HepG2 (cell line): ENCODE data around the gene ERFL. TPM values are rescaled to one million over a fixed set of nuclear protein-coding genes. Genes with fewer than 3 reads are reported as not detected.

Experiments used
- ATAC-seq: fragments of 200-7000 bp; cut with Tn5 transposase; 3 replicates; pipeline ENCODE4 v1.9.1; 2020; ENCODE audit warnings: mild to moderate bottlenecking, moderate library complexity
- BruUV-seq: library from RNA; stranded (reverse); fragments of 400-500 nt; replicated peaks from 2 replicates; lab custom pipeline; 2021; lab: Mats Ljungman, UMichigan
- CTCF ChIA-PET: fragments of 300-600 bp; formaldehyde crosslinking; extraction: SDS; loops from one replicate; lab custom pipeline; 2021; ENCODE audit warnings: low total read pairs, inconsistent platforms, low intra/inter-chr PET ratio; lab: Yijun Ruan, JAX
- POLR2A ChIA-PET: fragments of 350-600 bp; sonication (Branson Sonifier 250); formaldehyde crosslinking; loops from one replicate; lab custom pipeline; 2020; ENCODE audit warnings: antibody characterized with exemption, inconsistent platforms; lab: Yijun Ruan, JAX
- DNase-seq: peaks from one replicate; pipeline ENCODE4 v3.0.0-alpha.2; 2015; ENCODE audit warnings: low spot score
- FAIRE-seq: peaks from 3 replicates; lab custom pipeline; 2011; peaks lifted over from hg19 to GRCh38; lab: Jason Lieb, UNC
- H2AFZ ChIP-seq: one replicate; pipeline ENCODE4 v1.6.1; 2011; ENCODE audit warnings: low read length, inconsistent platforms
- H3K27ac ChIP-seq: fragments of 300-600 bp; 3 replicates; pipeline ENCODE4 v1.8.0; 2011; ENCODE audit warnings: mixed run types, mild to moderate bottlenecking, mixed read lengths, low read length, inconsistent platforms; ENCODE audit not compliant: insufficient read depth; ENCODE audit errors: extremely low read length
- H3K27me3 ChIP-seq, 2 experiments: fragments of 200-600 bp in 1 of 2; 2 replicates in 1 of 2; 3 replicates in 1 of 2; pipeline versions ENCODE4 v1.6.0 to v1.8.0; 2011; ENCODE audit warnings: low read length in 2 of 2, mild to moderate bottlenecking in 2 of 2, moderate library complexity in 2 of 2, inconsistent platforms in 1 of 2; ENCODE audit not compliant: insufficient read depth in 2 of 2, control insufficient read depth in 1 of 2
- H3K36me3 ChIP-seq, 2 experiments: fragments of 200-600 bp in 1 of 2; replicated peaks in 1 of 2; 2 replicates in 1 of 2; 3 replicates in 1 of 2; pipeline versions ENCODE4 v1.5.1 to v1.8.0; 2011; ENCODE audit warnings: low read length in 2 of 2, inconsistent platforms in 1 of 2; ENCODE audit not compliant: insufficient read depth in 2 of 2, control insufficient read depth in 1 of 2
- H3K4me1 ChIP-seq: 2 replicates; pipeline ENCODE4 v1.5.1; 2012; ENCODE audit warnings: low read length, inconsistent platforms; ENCODE audit not compliant: insufficient read depth
- H3K4me2 ChIP-seq: 2 replicates; pipeline ENCODE4 v1.6.0; 2011; ENCODE audit warnings: low read depth, low read length, inconsistent platforms
- H3K4me3 ChIP-seq, 3 experiments: fragments of 200-600 bp in 1 of 3; sonication (generic), shearing (Covaris generic) in 1 of 3; replicated peaks in 1 of 3; 2 replicates each; pipeline ENCODE4 v1.5.1; 2011 to 2016; ENCODE audit warnings: low read length in 3 of 3, inconsistent platforms in 2 of 3, low read depth in 2 of 3, mild to moderate bottlenecking in 2 of 3, control low read depth in 1 of 3, mixed read lengths in 1 of 3; ENCODE audit not compliant: insufficient read depth in 1 of 3
- H3K79me2 ChIP-seq: one replicate; pipeline ENCODE4 v1.6.1; 2011; ENCODE audit warnings: low read length, inconsistent platforms; ENCODE audit not compliant: insufficient read depth
- H3K9ac ChIP-seq: 2 replicates; pipeline ENCODE4 v1.6.0; 2011; ENCODE audit warnings: mild to moderate bottlenecking, low read depth, low read length, inconsistent platforms; ENCODE audit not compliant: insufficient read depth
- H3K9me3 ChIP-seq: 2 replicates; pipeline ENCODE4 v1.5.1; 2012; ENCODE audit warnings: mild to moderate bottlenecking, low read length
- H4K20me1 ChIP-seq: 2 replicates; pipeline ENCODE4 v1.6.0; 2011; ENCODE audit warnings: inconsistent platforms, mild to moderate bottlenecking, low read length, moderate library complexity; ENCODE audit not compliant: insufficient read depth
- AKAP8 ChIP-seq: sonication (generic); formaldehyde crosslinking; IDR thresholded peaks from 2 replicates; pipeline ENCODE4 v1.5.1; 2020; ENCODE audit warnings: mild to moderate bottlenecking, missing genetic modification reagents
- BHLHE40 ChIP-seq: IDR thresholded peaks from 2 replicates; pipeline ENCODE4 v1.6.1; 2011; ENCODE audit warnings: low read length, improper control_type of control experiment
- DNMT3B ChIP-seq: conservative IDR thresholded peaks from 2 replicates; pipeline ENCODE4 v1.6.1; 2016; ENCODE audit warnings: missing biosample characterization, control low read depth
- FOXC1 ChIP-seq: sonication (generic); formaldehyde crosslinking; IDR thresholded peaks from 2 replicates; pipeline ENCODE4 v1.8.0; 2022; ENCODE audit warnings: mild to moderate bottlenecking, missing genetic modification reagents, borderline replicate concordance
- HDAC1 ChIP-seq: sonication (generic); formaldehyde crosslinking; IDR thresholded peaks from 2 replicates; pipeline ENCODE4 v1.5.1; 2020; ENCODE audit warnings: mild to moderate bottlenecking, missing genetic modification reagents
- MEF2D ChIP-seq: sonication (generic); formaldehyde crosslinking; IDR thresholded peaks from 2 replicates; pipeline ENCODE4 v1.5.1; 2020; ENCODE audit warnings: mild to moderate bottlenecking, missing genetic modification reagents
- PAF1 ChIP-seq: IDR thresholded peaks from 2 replicates; pipeline ENCODE4 v1.6.1; 2016; ENCODE audit warnings: missing genetic modification reagents, missing compliant biosample characterization
- POLR2AphosphoS5 ChIP-seq: IDR thresholded peaks from 2 replicates; pipeline ENCODE4 v1.6.1; 2012; ENCODE audit warnings: low read depth, low read length
- POLR2G ChIP-seq: fragments of 200-400 bp; formaldehyde crosslinking; IDR thresholded peaks from 2 replicates; pipeline ENCODE4 v1.6.1; 2018; ENCODE audit warnings: mild to moderate bottlenecking, low read depth, low read length, moderate library complexity
- TRIM24 ChIP-seq: sonication (generic); formaldehyde crosslinking; IDR thresholded peaks from 2 replicates; pipeline ENCODE4 v1.8.0; 2022; ENCODE audit warnings: mild to moderate bottlenecking, missing genetic modification reagents
- ZBTB34 ChIP-seq: sonication (generic); formaldehyde crosslinking; IDR thresholded peaks from 2 replicates; pipeline ENCODE4 v1.8.0; 2022; ENCODE audit warnings: mild to moderate bottlenecking, missing genetic modification reagents
- ZBTB49 ChIP-seq: sonication (generic); formaldehyde crosslinking; IDR thresholded peaks from 2 replicates; pipeline ENCODE4 v1.4.0; 2020; ENCODE audit warnings: missing genetic modification reagents, borderline replicate concordance
- ZMYM2 ChIP-seq: sonication (generic); formaldehyde crosslinking; IDR thresholded peaks from 2 replicates; pipeline ENCODE4 v1.8.0; 2022; ENCODE audit warnings: mild to moderate bottlenecking, missing genetic modification reagents
- ZNF256 ChIP-seq: sonication (generic); formaldehyde crosslinking; conservative IDR thresholded peaks from 2 replicates; pipeline ENCODE4 v1.4.0; 2020; ENCODE audit warnings: missing genetic modification reagents
- ZNF713 ChIP-seq: sonication (generic); formaldehyde crosslinking; IDR thresholded peaks from 2 replicates; pipeline ENCODE4 v1.4.0; 2020; ENCODE audit warnings: mild to moderate bottlenecking, missing genetic modification reagents
- WGBS: methylation state at CpG from one replicate; pipeline ENCODE4 v1.1.6; 2017; ENCODE audit warnings: low lambda C conversion rate; 5-methylcytosine and 5-hydroxymethylcytosine counted together
- in situ Hi-C: cut with HindIII; loops from 2 replicates; pipeline ENCODE4 v1.10.0; 2017; ENCODE audit warnings: low pct_unique_long_range_greater_than_20kb; ENCODE audit not compliant: extremely low pct_ligation_motif_present
- intact Hi-C: fragments of 100-400 bp; cut with micrococcal nuclease; formaldehyde crosslinking; loops from one replicate; pipeline ENCODE4 v1.10.0; 2022; ENCODE audit not compliant: unreplicated experiment
- polyA plus RNA-seq, 8 experiments: library from polyadenylated mRNA; depleted of rRNA in 3 of 8; stranded (reverse) in 7 of 8; unstranded in 1 of 8; fragments of >200 nt; fragmentation: Illumina TruSeq in 4 of 8; extraction: Trizol in 4 of 8; gene quantifications; 2 replicates each; pipeline versions ENCODE4 v1.2.1 to v1.2.3, GENCODE V29; 2011 to 2016; ENCODE audit warnings: low read depth in 4 of 8, missing spikeins in 1 of 8, mixed read lengths in 1 of 8; ENCODE audit not compliant: insufficient read depth in 1 of 8
- total RNA-seq, 5 experiments: library from RNA; depleted of rRNA; stranded (reverse); fragments of >200 nt; fragmentation: Illumina TruSeq; extraction: Trizol; gene quantifications; 2 replicates each; pipeline ENCODE4 v1.2.3, GENCODE V29; 2016; ENCODE audit warnings: low read depth in 1 of 5
- TF ChIP-seq, protein P1 (sequence below): sonication (generic); formaldehyde crosslinking; IDR thresholded peaks from 2 replicates; pipeline ENCODE4 v1.8.0; 2022; ENCODE audit warnings: missing genetic modification reagents, mild to moderate bottlenecking, borderline replicate concordance

ERFL gene
- total and polyA plus RNA-seq, 2 of the 13 experiments (the other 11 are each of a cell fraction or from before 2014, with no cell fraction given): not detected

GRCh38 chr19:41864374-41864773 is 63.9 kb downstream of the ERFL start (continued):
- 0 out of 2 replicates have a peak, but pooled peaks have one; percentile 1 for TF ChIP-seq ZBTB34

DNA sequence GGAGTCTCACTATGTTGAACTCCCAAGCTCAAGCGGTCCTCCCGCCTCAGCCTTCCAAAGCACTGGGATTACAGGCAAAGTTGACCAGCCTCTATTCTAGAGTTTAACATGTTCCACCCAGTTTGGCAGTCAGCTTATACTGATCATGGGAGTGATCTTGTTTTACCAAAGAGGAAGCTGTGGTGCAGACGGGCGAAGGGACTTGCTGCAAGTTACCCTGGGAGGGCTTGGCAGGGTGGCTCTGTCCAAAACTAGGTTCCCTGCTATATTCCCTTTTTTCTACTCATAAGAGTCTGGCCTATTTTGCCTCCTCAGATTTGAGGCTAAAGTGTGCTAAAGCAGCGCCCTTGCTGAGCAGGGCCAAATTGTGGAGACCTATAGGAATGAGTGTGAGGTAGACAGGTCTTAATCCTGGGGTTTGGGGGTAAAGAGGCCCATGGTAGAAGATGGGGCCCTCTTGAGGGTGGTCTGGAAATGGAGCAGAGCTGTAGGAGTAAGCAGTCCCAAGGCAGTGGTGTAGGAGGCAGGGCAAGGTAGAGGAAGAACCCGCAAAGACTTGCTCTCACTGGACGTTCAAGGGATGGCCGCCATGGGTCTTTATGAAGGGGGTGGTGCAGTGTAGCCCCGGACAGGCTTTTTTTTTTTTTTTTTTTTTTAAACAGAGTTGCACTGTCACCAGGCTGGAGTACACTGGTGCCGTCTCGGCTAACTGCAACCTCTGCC is 64.9 kb downstream of the ERFL start:
- Histone ChIP-seq H3K79me2 (peaks cover 67% of the 10 kb centered on the region), H3K36me3 (peaks cover 29 to 68% of the 10 kb centered on the region in 2 experiments), H3K27ac (no peak overlapping the region)
- intact Hi-C loops: no loop called here
- no TSS peak for BruUV-seq
- TF ChIP-seq, protein P1, sequence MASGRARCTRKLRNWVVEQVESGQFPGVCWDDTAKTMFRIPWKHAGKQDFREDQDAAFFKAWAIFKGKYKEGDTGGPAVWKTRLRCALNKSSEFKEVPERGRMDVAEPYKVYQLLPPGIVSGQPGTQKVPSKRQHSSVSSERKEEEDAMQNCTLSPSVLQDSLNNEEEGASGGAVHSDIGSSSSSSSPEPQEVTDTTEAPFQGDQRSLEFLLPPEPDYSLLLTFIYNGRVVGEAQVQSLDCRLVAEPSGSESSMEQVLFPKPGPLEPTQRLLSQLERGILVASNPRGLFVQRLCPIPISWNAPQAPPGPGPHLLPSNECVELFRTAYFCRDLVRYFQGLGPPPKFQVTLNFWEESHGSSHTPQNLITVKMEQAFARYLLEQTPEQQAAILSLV (CRISPR knock-in tag): no peak
- TF ChIP-seq TRIM24 (no peak), ZNF713 (CRISPR knock-in tag) (no peak), ZNF256 (CRISPR knock-in tag) (no peak), BHLHE40 (no peak), DNMT3B (CRISPR knock-in tag) (no peak), POLR2G (peak; percentile 15; the same call in 1 of the 2 replicates), POLR2AphosphoS5 (peak; percentile 47; the same call in 1 of the 2 replicates), HDAC1 (no peak), FOXC1 (CRISPR knock-in tag) (0 out of 2 replicates have a peak, but pooled peaks have one; percentile 48), ZBTB49 (CRISPR knock-in tag) (no peak), ZMYM2 (no peak), AKAP8 (CRISPR knock-in tag) (0 out of 2 replicates have a peak, but pooled peaks have one; percentile 29), MEF2D (no peak), PAF1 (CRISPR knock-in tag) (no peak)
- TF ChIP-seq, all 625 proteins: peak for 4
- Histone ChIP-seq H3K9me3 (no peaks in the 10 kb centered on the region), H4K20me1 (peaks cover 69% of the 10 kb centered on the region), H3K4me3 (peak overlapping the region in 1 of 3 experiments; percentile 16; a peak in 3 of 6 replicates), H3K4me1 (peaks cover 77% of the 10 kb centered on the region), H3K9ac (peak overlapping the region; percentile 36; the same call in 1 of the 2 replicates), H3K27me3 (peaks cover 0 to 4% of the 10 kb centered on the region in 2 experiments; a peak in 1 of 5 replicates), H2AFZ (no peak overlapping the region), H3K4me2 (peak overlapping the region; percentile 87)
- DNase-seq (no peak), FAIRE-seq (no peak), ATAC-seq (no peak)
- WGBS: 92% methylated on average over 9 of the region's 11 CpGs
- ChIA-PET POLR2A (interaction anchor here (1.3 to 2.7 kb wide), 3 partner anchors 9 to 96 kb away, joined by 3 to 18 read pairs (median 7); partner anchors contain the start of gene RABAC1), CTCF (no interaction called here)
- in situ Hi-C loops: no loop called here
